Upper lobe of left lung (tissue), 6 donors: ENCODE measurements around the gene SLC6A4. TPM values are rescaled to one million over a fixed set of nuclear protein-coding genes. Genes with fewer than 3 reads are reported as not detected.
A peak's percentile ranks its signal among the peaks of the same experiment; 100 is the strongest.

Source experiments
- ATAC-seq, 2 donors: fragments of 200-7000 bp; cut with Tn5 transposase; one replicate each; pipeline ENCODE4 v1.9.1; 2022; ENCODE audit warnings: mild to moderate bottlenecking in 2 of 2, moderate library complexity in 2 of 2; ENCODE audit not compliant: low FRiP score in 2 of 2
- DNase-seq, 2 donors: peaks; one replicate each; pipeline ENCODE4 v3.0.0-alpha.2; 2019 to 2020
- H3K27ac ChIP-seq, 4 donors: fragments of 200-600 bp; sonication (generic); one replicate each; pipeline ENCODE4 v1.5.1; 2016 to 2019
- H3K27me3 ChIP-seq, 4 donors: fragments of 200-600 bp; sonication (generic); one replicate each; pipeline ENCODE4 v1.5.1; 2017 to 2019
- H3K36me3 ChIP-seq, 4 donors: fragments of 200-600 bp; sonication (generic); one replicate each; pipeline ENCODE4 v1.5.1; 2016 to 2019
- H3K4me1 ChIP-seq, 4 donors: fragments of 200-600 bp; sonication (generic); one replicate each; pipeline ENCODE4 v1.5.1; 2018 to 2019
- H3K4me3 ChIP-seq, 4 donors: fragments of 200-600 bp; sonication (generic); one replicate each; pipeline ENCODE4 v1.5.1; 2017 to 2019; ENCODE audit warnings: mild to moderate bottlenecking in 2 of 4, moderate library complexity in 1 of 4
- H3K9me3 ChIP-seq, 4 donors: fragments of 200-600 bp; sonication (generic); one replicate each; pipeline ENCODE4 v1.5.1; 2018 to 2019
- CTCF ChIP-seq, 6 experiments: fragments of 450-650 bp in 4 of 6; fragments of 200-600 bp in 2 of 6; sonication (generic) in 2 of 6; IDR thresholded peaks; one replicate each; pipeline ENCODE4 v1.5.1; 2016 to 2019; ENCODE audit warnings: antibody characterized with exemption in 6 of 6
- EP300 ChIP-seq, 4 donors: sonication (generic); formaldehyde crosslinking; IDR thresholded peaks; one replicate each; pipeline ENCODE4 v1.5.1; 2017; ENCODE audit warnings: antibody characterized with exemption in 4 of 4, control low read depth in 2 of 4
- POLR2A ChIP-seq, 4 donors: fragments of 450-650 bp; IDR thresholded peaks; one replicate each; pipeline ENCODE4 v1.5.1; 2016 to 2017; ENCODE audit warnings: antibody characterized with exemption in 4 of 4, mild to moderate bottlenecking in 2 of 4
- POLR2AphosphoS5 ChIP-seq, 2 donors: sonication (generic); formaldehyde crosslinking; IDR thresholded peaks; one replicate each; pipeline ENCODE4 v1.5.1; 2017; ENCODE audit warnings: antibody characterized with exemption in 2 of 2
- WGBS, 2 donors: methylation state at CpG; one replicate each; pipeline ENCODE4 v1.1.5; 2017 to 2018; 5-methylcytosine and 5-hydroxymethylcytosine counted together
- total RNA-seq, 6 donors: library from RNA; depleted of rRNA in 4 of 6; stranded (reverse); fragments of >200 nt in 4 of 6; gene quantifications; one replicate each; pipeline versions ENCODE4 v1.1.0 to v1.2.1, GENCODE V29; 2016 to 2021
- donor health status: DM: no; HTN: no; CAD: no; lungs with moderate emphysema.
- donor health status: DM: no; HTN: yes; CAD: no; lungs with severe emphysema.

SLC6A4 gene
- total RNA-seq, 6 donors from 2014 or later = 14.7 to 289 (median 44.8) TPM

GRCh38 chr17:30263552-30264333 is 28.2 kb upstream of the SLC6A4 start:
- 31 to 36% methylated on average over 2 of the region's 2 CpGs for WGBS, 2 donors
- no peak for DNase-seq
- ATAC-seq = peak; percentile 48 to 55
- TF ChIP-seq CTCF (IDR thresholded peaks at IDR 0.05) (peak in 1 of 6 experiments; percentile 30), EP300 (IDR thresholded peaks at IDR 0.05) (peak in 2 of 4 donors; percentile 15 to 55), POLR2AphosphoS5 (IDR thresholded peaks at IDR 0.05) (peak in 1 of 2 donors; percentile 76), POLR2A (IDR thresholded peaks at IDR 0.05) (no peak)
- Histone ChIP-seq H3K4me3 (no peak overlapping the region), H3K27ac (peak overlapping the region in 3 of 4 donors; percentile 31 to 75 (median 44)), H3K36me3 (peaks cover 3 to 42% (median 15%) of the 10 kb centered on the region in 4 donors), H3K9me3 (no peaks in the 10 kb centered on the region), H3K4me1 (peaks cover 0 to 16% (median 11%) of the 10 kb centered on the region in 4 donors), H3K27me3 (no peaks in the 10 kb centered on the region)

DNA sequence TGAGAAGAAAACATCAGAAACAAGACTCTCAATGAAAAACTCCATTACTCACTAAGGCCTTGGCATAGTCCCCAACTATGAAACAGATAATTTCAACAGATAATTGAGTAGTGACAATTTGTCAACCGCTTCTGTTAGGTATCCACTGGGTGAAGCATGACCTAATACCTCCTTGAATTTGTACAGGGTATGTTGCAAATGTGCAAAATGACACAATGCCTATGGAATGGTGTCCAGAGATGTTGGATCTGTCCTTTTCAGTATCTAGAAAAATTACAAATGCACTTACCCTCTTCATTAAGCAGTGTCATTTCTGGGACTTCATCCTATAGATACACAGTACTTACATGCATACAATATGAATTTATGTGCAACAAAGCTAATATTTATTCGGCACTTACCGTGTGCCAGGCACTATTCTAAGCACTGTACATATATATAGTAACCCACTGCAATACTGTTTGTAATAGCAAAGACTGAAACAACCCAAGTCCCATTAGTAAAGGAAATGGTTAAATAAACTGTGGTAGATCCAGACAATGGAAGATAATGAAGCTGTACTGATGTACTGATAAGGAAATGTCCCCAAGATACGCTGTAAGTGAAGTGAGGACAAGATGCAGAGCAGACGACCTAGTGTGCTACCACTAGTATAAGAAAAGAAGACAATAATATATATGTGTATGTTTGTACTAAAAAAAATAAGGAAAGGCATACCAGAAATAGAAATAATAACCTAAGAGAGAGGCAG is 21.4 kb upstream of the SLC6A4 start:
- WGBS, 2 donors = 72 to 73% methylated on average over 5 of the region's 5 CpGs

DNA sequence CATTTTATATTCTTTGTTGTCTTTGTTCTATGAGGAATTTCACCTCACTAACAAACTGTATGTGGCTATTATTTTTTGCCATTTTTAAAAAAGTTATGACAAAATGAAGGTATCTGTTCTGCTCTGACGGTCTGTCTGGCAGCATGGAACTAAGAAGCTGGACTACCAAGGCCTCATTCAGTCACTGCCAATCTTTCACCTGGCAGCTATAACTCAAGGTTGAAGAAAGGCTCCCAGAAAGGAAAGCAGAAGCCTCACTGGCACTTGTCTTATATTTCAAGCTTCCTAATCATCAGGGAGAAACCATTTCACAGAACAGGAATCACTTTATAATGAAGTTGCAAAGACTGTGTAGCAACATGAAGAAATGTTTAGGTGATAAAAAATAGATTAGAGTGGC is 18.7 kb upstream of the SLC6A4 start:
- TF ChIP-seq CTCF (IDR thresholded peaks at IDR 0.05) = no peak
- no peak for TF ChIP-seq EP300 (IDR thresholded peaks at IDR 0.05)
- no peak for TF ChIP-seq POLR2AphosphoS5 (IDR thresholded peaks at IDR 0.05)
- no peak for TF ChIP-seq POLR2A (IDR thresholded peaks at IDR 0.05)
- H3K36me3 ChIP-seq = peaks cover 0 to 17% (median 10%) of the 10 kb centered on the region in 4 donors
- peak overlapping the region in 1 of 4 donors; percentile 71 for H3K27ac ChIP-seq
- H3K9me3 ChIP-seq = no peaks in the 10 kb centered on the region
- H3K27me3 ChIP-seq = no peaks in the 10 kb centered on the region
- ATAC-seq (no peak), DNase-seq (no peak)
- H3K4me1 ChIP-seq = peaks cover 0 to 20% (median 4%) of the 10 kb centered on the region in 4 donors
- 88 to 93% methylated on average over 1 of the region's 1 CpG for WGBS, 2 donors
- H3K4me3 ChIP-seq = no peak overlapping the region

More for the DNA sequence above, 21.4 kb upstream of the SLC6A4 start:
- no peak overlapping the region for H3K4me3 ChIP-seq
- H3K27me3 ChIP-seq = no peaks in the 10 kb centered on the region
- H3K9me3 ChIP-seq = no peaks in the 10 kb centered on the region
- TF ChIP-seq EP300 (IDR thresholded peaks at IDR 0.05) = peak in 2 of 4 donors; percentile 24 to 75
- TF ChIP-seq POLR2AphosphoS5 (IDR thresholded peaks at IDR 0.05) = no peak
- peaks cover 0 to 20% (median 4%) of the 10 kb centered on the region in 4 donors for H3K4me1 ChIP-seq
- ATAC-seq = no peak
- no peak for DNase-seq
- peak overlapping the region in 2 of 4 donors; percentile 64 to 66 for H3K27ac ChIP-seq
- peaks cover 3 to 28% (median 9%) of the 10 kb centered on the region in 4 donors for H3K36me3 ChIP-seq

DNA sequence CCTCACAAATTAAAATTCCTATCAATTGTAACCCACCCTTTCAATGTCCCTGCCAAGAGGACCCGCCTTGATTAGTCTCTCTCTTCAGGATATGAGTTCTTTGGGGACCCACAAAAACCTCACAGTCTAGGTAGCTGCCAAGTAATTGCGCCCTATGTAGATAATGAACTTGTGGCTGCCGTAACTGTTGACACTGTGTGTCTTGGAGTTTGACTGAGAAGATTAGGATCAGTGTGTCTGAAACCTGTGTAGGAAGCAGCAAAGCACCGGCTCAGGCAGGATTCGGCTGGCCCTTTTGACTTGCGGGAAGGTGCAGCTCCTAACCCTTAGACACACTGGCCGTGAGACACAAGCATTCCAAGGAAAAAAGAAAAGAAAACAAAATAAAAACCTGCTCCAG is 17.8 kb upstream of the SLC6A4 start:
- DNase-seq (no peak), ATAC-seq (no peak)
- H3K9me3 ChIP-seq = no peaks in the 10 kb centered on the region
- H3K4me1 ChIP-seq = peaks cover 0 to 13% (median 4%) of the 10 kb centered on the region in 4 donors
- no peak for TF ChIP-seq POLR2AphosphoS5 (IDR thresholded peaks at IDR 0.05)
- TF ChIP-seq CTCF (IDR thresholded peaks at IDR 0.05) = no peak
- no peak for TF ChIP-seq EP300 (IDR thresholded peaks at IDR 0.05)
- TF ChIP-seq POLR2A (IDR thresholded peaks at IDR 0.05) = no peak
- H3K36me3 ChIP-seq = peaks cover 4 to 24% (median 16%) of the 10 kb centered on the region in 4 donors
- no peak overlapping the region for H3K4me3 ChIP-seq
- H3K27ac ChIP-seq = peak overlapping the region in 2 of 4 donors; percentile 52 to 71
- WGBS, 2 donors = 59 to 84% methylated on average over 7 of the region's 7 CpGs
- no peaks in the 10 kb centered on the region for H3K27me3 ChIP-seq

DNA sequence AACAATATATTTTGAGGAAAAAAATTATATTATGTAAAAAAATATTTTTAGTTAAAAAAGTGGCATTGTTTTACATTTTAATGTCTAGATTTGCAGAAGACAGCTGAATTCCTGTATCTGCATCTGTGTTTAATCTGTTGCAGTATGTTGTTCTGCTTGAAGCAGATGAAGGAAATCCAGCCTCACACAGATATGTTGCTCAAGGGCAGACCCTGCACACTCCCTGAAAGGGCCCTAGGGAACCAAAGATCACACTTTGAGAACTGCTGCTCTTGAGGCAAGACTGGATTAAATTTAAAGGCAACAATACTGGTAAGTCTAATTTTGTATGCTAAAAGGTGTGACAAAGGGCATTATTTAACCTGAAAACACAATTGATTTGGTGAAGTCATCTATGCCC is 16.4 kb upstream of the SLC6A4 start:
- DNase-seq (no peak), ATAC-seq (no peak)
- Histone ChIP-seq H3K27ac (peak overlapping the region in 2 of 4 donors; percentile 52 to 71), H3K36me3 (peaks cover 4 to 27% (median 18%) of the 10 kb centered on the region in 4 donors), H3K4me3 (no peak overlapping the region), H3K27me3 (no peaks in the 10 kb centered on the region), H3K4me1 (peaks cover 0 to 11% (median 6%) of the 10 kb centered on the region in 4 donors), H3K9me3 (no peaks in the 10 kb centered on the region)
- TF ChIP-seq POLR2A (IDR thresholded peaks at IDR 0.05) (no peak), EP300 (IDR thresholded peaks at IDR 0.05) (no peak), CTCF (IDR thresholded peaks at IDR 0.05) (no peak), POLR2AphosphoS5 (IDR thresholded peaks at IDR 0.05) (no peak)
